WERI-Rb-1 (cell line): Measurements from ENCODE around the gene MAST3.

Source experiments
- DNase-seq: peaks from one replicate; pipeline ENCODE4 v3.0.0-alpha.2; 2020
- H3K27ac ChIP-seq: fragments of 250-450 bp; sonication (Bioruptor Pico); 2 replicates; pipeline ENCODE4 v1.5.1; 2020; ENCODE audit warnings: mild to moderate bottlenecking, moderate library complexity
- H3K27me3 ChIP-seq: fragments of 250-450 bp; sonication (Bioruptor Pico); 2 replicates; pipeline ENCODE4 v1.5.1; 2021; ENCODE audit warnings: mild to moderate bottlenecking, low read depth, moderate library complexity; ENCODE audit not compliant: insufficient read depth, severe bottlenecking
- H3K36me3 ChIP-seq: fragments of 250-450 bp; sonication (Bioruptor Pico); 2 replicates; pipeline ENCODE4 v1.5.1; 2020; ENCODE audit warnings: mild to moderate bottlenecking, moderate library complexity
- H3K4me3 ChIP-seq: 2 replicates; pipeline ENCODE4 v1.5.1; 2011; ENCODE audit warnings: low read depth, mild to moderate bottlenecking, control low read depth, low read length
- H3K9me3 ChIP-seq: fragments of 250-450 bp; sonication (Bioruptor Pico); 2 replicates; pipeline ENCODE4 v1.5.1; 2021; ENCODE audit warnings: mild to moderate bottlenecking, moderate library complexity; ENCODE audit not compliant: severe bottlenecking
- TF ChIP-seq, protein P1 (sequence below): IDR thresholded peaks from 2 replicates; pipeline ENCODE4 v1.5.1; 2011; ENCODE audit warnings: low read depth, mild to moderate bottlenecking, control low read depth, inconsistent platforms, low read length

MAST3 gene

DNA sequence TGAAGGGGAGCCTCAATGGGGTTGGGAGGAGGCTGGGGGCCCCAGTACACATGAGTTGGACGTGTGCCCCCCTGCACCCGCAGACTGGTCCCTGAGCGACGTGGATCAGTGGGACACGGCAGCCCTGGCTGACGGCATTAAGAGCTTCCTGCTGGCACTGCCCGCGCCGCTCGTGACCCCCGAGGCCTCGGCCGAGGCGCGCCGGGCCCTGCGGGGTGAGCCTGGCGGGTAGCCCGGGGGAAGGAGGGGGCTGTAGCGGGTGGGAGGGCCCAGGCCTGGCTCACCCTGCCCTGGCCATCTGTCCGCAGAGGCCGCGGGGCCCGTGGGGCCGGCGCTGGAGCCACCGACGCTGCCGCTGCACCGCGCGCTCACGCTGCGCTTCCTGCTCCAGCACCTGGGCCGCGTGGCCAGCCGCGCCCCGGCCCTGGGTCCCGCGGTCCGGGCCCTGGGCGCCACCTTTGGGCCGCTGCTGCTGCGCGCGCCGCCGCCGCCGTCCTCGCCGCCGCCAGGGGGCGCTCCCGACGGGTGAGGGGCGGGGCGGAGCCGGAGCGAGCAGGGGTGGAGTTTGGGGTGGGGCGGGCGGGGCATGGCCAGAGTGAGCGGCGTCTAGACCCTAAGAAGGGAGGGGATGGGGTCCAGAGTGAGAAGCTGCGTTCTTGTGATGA is 63.5 kb downstream of the MAST3 start:
- peak overlapping the region; percentile 13 for H3K4me3 ChIP-seq
- peak overlapping the region; percentile 74 for H3K27ac ChIP-seq
- no peaks in the 10 kb centered on the region for H3K27me3 ChIP-seq
- peak; percentile 62 for DNase-seq
- peaks cover 48% of the 10 kb centered on the region for H3K36me3 ChIP-seq
- TF ChIP-seq, protein P1, sequence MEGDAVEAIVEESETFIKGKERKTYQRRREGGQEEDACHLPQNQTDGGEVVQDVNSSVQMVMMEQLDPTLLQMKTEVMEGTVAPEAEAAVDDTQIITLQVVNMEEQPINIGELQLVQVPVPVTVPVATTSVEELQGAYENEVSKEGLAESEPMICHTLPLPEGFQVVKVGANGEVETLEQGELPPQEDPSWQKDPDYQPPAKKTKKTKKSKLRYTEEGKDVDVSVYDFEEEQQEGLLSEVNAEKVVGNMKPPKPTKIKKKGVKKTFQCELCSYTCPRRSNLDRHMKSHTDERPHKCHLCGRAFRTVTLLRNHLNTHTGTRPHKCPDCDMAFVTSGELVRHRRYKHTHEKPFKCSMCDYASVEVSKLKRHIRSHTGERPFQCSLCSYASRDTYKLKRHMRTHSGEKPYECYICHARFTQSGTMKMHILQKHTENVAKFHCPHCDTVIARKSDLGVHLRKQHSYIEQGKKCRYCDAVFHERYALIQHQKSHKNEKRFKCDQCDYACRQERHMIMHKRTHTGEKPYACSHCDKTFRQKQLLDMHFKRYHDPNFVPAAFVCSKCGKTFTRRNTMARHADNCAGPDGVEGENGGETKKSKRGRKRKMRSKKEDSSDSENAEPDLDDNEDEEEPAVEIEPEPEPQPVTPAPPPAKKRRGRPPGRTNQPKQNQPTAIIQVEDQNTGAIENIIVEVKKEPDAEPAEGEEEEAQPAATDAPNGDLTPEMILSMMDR: peak; percentile 42; the same call in 1 of the 2 replicates
- H3K9me3 ChIP-seq: no peaks in the 10 kb centered on the region

- no peak overlapping the region for H3K27ac ChIP-seq
- H3K27me3 ChIP-seq: no peaks in the 10 kb centered on the region
- DNase-seq: no peak
- H3K36me3 ChIP-seq: peaks cover 48% of the 10 kb centered on the region
- H3K4me3 ChIP-seq: no peak overlapping the region
- no peaks in the 10 kb centered on the region for H3K9me3 ChIP-seq
- TF ChIP-seq, protein P1: no peak
Measured at GRCh38 chr19:18161636-18162002, 64.0 kb downstream of the MAST3 start.

DNA sequence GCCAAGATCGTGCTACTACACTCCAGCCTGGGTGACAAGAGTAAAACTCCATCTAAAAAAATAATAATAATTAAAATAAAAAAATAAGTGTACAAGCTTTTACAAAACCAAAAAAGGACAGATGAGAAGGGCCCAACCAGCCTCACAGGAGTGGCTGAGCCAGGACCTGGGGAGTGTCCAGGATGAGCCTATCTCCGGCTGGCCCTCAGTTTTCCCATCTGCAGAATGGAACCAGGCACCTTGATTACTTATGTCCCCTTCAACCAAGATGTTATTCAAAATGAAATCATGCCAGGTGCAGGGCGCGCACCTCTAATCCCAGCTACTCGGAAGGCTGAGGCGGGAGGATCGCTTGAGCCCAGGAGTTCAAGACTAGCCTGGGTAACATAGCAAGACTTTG is 66.5 kb downstream of the MAST3 start:
- peaks cover 71% of the 10 kb centered on the region for H3K36me3 ChIP-seq
- DNase-seq: no peak

DNA sequence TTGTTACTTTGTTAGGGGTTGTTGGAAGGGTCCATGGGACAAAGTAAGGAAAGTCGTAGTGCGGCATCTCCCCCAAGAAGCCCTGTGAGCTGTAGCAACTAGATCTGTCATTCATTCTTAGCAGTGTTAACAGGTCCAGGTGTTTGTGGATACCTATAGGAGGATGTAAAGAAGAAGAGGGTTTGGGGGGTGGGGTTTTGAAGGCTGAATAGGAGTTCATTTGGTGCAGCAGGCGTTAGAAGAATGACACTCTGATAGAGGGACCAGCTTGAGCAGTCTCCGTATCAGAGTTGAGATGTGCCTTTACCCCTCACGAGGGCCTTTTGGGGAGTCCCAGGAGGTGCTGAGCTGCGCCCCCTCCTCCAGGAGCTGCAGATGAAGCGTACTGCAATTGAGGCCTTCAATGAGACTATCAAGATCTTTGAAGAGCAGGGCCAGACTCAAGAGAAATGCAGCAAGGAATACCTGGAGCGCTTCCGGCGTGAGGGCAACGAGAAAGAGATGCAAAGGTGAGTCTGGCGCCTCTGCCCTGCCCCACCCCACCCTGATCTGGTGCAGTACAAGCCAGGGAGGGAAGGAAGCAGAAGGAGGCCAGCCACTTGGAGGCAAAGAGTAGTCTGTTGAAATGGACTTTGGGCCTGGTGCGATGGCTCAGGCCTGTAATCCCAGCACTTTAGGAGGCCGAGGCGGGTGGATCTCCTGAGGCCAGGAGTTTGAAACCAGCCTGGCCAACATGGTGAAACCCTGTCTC is 68.4 kb downstream of the MAST3 start:
- H3K36me3 ChIP-seq: peaks cover 72% of the 10 kb centered on the region
- H3K4me3 ChIP-seq: no peak overlapping the region
- no peaks in the 10 kb centered on the region for H3K9me3 ChIP-seq
- no peaks in the 10 kb centered on the region for H3K27me3 ChIP-seq
- TF ChIP-seq, protein P1: no peak
- no peak for DNase-seq
- no peak overlapping the region for H3K27ac ChIP-seq

More for the DNA sequence above, 66.5 kb downstream of the MAST3 start:
- TF ChIP-seq, protein P1: no peak
- H3K9me3 ChIP-seq: no peaks in the 10 kb centered on the region
- no peak overlapping the region for H3K27ac ChIP-seq
- no peak overlapping the region for H3K4me3 ChIP-seq
- H3K27me3 ChIP-seq: no peaks in the 10 kb centered on the region

- H3K4me3 ChIP-seq: no peak overlapping the region
- no peak overlapping the region for H3K27ac ChIP-seq
- no peaks in the 10 kb centered on the region for H3K27me3 ChIP-seq
- no peaks in the 10 kb centered on the region for H3K9me3 ChIP-seq
- TF ChIP-seq, protein P1: no peak
- H3K36me3 ChIP-seq: peaks cover 67% of the 10 kb centered on the region
- DNase-seq: no peak
Measured at GRCh38 chr19:18167011-18167410, 69.4 kb downstream of the MAST3 start.
